Lower leg skin (tissue), 4 donors: ENCODE results near the gene GNAS. TPM values are rescaled to one million over a fixed set of nuclear protein-coding genes. Genes with fewer than 3 reads are reported as not detected.
A peak's percentile ranks its signal among the peaks of the same experiment; 100 is the strongest.

Source experiments
- DNase-seq, 2 donors: peaks; one replicate each; pipeline ENCODE4 v3.0.0-alpha.2; 2019; ENCODE audit warnings: low spot score in 2 of 2
- H3K4me3 ChIP-seq: fragments of 200-600 bp; sonication (generic); 2 replicates; pipeline ENCODE4 v1.5.1; 2017; ENCODE audit warnings: mild to moderate bottlenecking, low read depth; ENCODE audit not compliant: poor library complexity, severe bottlenecking
- POLR2A ChIP-seq, 2 donors: fragments of 450-650 bp; IDR thresholded peaks; one replicate each; pipeline ENCODE4 v1.6.1; 2016 to 2017; ENCODE audit warnings: antibody characterized with exemption in 2 of 2, mild to moderate bottlenecking in 1 of 2, moderate library complexity in 1 of 2
- WGBS, 2 donors: methylation state at CpG; one replicate each; pipeline ENCODE4 v1.1.5; 2018; 5-methylcytosine and 5-hydroxymethylcytosine counted together
- intact Hi-C: fragments of 100-400 bp; cut with DNase I; formaldehyde crosslinking; loops from one replicate; pipeline ENCODE4 v1.15.0; 2023; ENCODE audit warnings: low total_unique reads
- total RNA-seq, 4 donors: library from RNA; depleted of rRNA; stranded (reverse); fragments of >200 nt; gene quantifications; one replicate each; pipeline ENCODE4 v1.1.0, GENCODE V29; 2016
- TF ChIP-seq, protein P1 (sequence below), 3 donors: fragments of 450-650 bp; IDR thresholded peaks; one replicate each; pipeline ENCODE4 v1.5.1; 2016; ENCODE audit warnings: antibody characterized with exemption in 3 of 3, mild to moderate bottlenecking in 3 of 3, moderate library complexity in 2 of 3

The GNAS gene
- total RNA-seq, 4 donors from 2014 or later = 335 to 473 (median 391) TPM

DNA sequence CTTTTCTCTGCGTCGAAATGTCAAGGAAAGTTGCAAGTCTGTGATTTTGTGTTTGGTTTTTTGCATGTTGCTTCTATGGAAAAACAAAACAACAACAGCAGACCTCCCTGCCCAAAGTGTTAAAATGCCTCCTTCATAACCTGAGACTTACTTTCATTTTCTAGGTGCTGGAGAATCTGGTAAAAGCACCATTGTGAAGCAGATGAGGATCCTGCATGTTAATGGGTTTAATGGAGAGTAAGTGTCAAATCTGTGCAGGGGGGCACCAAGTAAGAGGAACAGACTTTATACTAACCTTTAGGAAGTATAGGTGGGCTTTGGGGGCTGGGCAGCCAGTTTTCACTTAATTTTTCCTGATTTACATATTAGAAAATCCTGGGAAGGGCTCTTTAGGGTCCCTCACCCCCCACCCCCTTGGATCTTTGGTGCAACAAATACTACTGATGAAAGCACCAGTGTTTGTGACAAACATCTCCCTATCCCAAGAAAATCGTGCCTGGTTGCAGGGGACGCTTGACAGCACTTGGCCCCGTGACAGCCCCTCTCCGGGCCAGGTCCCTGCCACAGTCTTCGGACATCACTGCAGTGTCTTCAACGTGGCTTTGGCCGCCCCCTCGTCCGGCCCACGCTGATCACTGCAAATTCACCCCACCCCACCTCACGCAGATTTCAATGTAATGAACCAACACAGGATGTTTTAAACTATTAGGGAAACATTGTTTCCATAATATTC, 43.1 kb downstream of the GNAS start:
- WGBS, 2 donors = 47 to 55% methylated on average over 13 of the region's 13 CpGs
- H3K4me3 ChIP-seq = peak overlapping the region; percentile 11
- TF ChIP-seq POLR2A (IDR thresholded peaks at IDR 0.05) = no peak
- TF ChIP-seq, protein P1, sequence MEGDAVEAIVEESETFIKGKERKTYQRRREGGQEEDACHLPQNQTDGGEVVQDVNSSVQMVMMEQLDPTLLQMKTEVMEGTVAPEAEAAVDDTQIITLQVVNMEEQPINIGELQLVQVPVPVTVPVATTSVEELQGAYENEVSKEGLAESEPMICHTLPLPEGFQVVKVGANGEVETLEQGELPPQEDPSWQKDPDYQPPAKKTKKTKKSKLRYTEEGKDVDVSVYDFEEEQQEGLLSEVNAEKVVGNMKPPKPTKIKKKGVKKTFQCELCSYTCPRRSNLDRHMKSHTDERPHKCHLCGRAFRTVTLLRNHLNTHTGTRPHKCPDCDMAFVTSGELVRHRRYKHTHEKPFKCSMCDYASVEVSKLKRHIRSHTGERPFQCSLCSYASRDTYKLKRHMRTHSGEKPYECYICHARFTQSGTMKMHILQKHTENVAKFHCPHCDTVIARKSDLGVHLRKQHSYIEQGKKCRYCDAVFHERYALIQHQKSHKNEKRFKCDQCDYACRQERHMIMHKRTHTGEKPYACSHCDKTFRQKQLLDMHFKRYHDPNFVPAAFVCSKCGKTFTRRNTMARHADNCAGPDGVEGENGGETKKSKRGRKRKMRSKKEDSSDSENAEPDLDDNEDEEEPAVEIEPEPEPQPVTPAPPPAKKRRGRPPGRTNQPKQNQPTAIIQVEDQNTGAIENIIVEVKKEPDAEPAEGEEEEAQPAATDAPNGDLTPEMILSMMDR (IDR thresholded peaks at IDR 0.05) = no peak
- DNase-seq = no peak
- intact Hi-C loops = no loop called here

DNA sequence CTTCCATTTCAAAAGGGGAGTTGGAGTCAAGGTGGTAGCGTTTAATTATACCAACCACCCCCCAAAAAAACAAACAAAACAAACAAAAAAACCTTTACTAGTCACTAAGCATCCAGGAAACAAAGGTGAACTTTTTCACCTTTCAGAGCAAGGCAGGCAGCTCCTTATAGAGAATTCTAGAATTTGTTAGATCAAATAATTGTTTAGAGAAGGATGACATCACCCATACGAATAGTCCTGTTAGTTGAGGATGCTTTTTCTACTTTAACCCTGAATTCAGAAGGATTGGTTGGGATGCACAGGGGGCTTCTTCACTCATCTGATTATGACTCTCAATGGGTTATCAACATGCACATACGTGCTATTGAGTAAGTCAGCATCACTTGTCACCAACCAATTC, 44.3 kb downstream of the GNAS start:
- H3K4me3 ChIP-seq = no peak overlapping the region
- no peak for DNase-seq
- intact Hi-C loops = no loop called here
- 58 to 71% methylated on average over 3 of the region's 3 CpGs for WGBS, 2 donors
- TF ChIP-seq POLR2A (IDR thresholded peaks at IDR 0.05) = no peak
- TF ChIP-seq, protein P1 (IDR thresholded peaks at IDR 0.05) = no peak

DNA sequence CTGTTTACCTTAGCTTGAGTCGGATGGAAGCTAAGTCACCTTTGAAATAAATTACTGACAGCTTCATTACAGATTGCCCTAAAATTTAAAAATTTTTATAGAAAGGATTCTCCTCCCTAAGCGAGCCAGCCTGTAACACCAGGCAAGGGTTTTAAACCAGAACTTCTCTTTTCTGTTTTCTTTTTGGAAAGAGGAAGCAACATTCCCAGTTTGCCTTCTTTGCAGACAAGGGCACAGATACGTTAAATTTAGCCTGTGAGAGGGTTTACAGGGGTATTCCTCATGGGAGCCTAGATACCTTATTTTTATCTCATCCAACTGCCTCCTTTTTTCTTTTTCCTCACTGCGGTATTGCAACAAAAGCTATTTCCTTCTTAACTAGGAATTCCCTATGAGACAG, 45.0 kb downstream of the GNAS start:
- TF ChIP-seq POLR2A (IDR thresholded peaks at IDR 0.05) = no peak
- TF ChIP-seq, protein P1 (IDR thresholded peaks at IDR 0.05) = no peak
- intact Hi-C loops = no loop called here
- 55 to 66% methylated on average over 4 of the region's 4 CpGs for WGBS, 2 donors
- H3K4me3 ChIP-seq = no peak overlapping the region
- no peak for DNase-seq

DNA sequence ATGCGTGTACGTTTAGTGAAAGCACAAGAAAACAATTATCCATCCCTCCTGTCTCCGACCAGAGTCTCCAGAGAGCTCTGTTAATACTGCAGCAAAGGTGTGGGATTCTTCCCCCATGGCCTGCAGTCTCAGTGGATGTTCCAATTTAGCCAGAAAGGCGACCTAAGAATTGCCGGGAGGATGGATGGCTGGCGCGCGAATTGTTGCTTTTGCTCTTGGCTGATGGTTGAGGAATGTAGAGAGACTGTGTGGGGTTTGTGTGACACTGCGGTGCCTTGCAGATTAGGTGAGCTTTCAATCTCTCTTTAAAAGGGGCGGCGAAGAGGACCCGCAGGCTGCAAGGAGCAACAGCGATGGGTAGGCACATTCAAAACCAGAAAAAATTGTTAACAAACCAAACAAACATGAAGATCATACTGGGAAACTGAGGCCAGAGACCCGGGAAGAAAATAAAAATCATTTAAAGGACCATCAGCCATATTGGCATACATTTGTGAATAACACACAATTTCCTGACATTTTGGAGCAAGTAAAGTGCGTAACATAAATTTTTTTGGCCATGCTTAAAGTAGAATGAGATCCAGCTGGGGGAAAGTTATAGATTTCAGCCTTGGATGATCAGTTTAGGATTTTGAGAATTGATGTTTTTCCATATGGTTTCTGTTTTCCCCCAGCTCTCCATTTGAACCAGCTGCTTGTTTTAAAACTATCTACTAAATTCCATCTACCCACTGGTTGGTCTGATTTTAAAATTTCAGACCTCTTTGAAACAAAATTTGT, 46.3 kb downstream of the GNAS start:
- intact Hi-C loops = no loop called here
- no peak for TF ChIP-seq POLR2A (IDR thresholded peaks at IDR 0.05)
- TF ChIP-seq, protein P1 (IDR thresholded peaks at IDR 0.05) = no peak
- no peak overlapping the region for H3K4me3 ChIP-seq
- no peak for DNase-seq
- WGBS, 2 donors = 74 to 77% methylated on average over 15 of the region's 15 CpGs

DNA sequence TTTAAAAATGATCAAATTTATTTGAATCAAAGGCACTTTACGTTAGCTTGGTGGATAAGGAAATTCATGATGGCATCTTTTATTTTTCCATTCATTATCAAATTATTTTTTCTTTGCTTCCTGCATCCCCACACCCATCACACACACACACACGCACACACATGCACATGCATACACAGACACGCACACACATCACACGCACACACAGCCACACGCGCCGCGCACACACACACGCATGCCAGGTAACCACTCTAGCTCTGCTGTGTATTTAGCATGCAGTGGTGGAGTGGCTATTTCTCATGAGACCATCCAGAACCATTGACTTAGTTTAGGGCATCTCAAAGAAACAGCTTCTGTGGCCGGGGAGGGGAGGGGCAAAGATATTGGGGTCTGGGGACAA, 47.0 kb downstream of the GNAS start:
- intact Hi-C loops = no loop called here

More for the DNA sequence above, 47.0 kb downstream of the GNAS start:
- 81 to 83% methylated on average over 10 of the region's 10 CpGs for WGBS, 2 donors
- no peak for DNase-seq
- TF ChIP-seq, protein P1 (IDR thresholded peaks at IDR 0.05) = no peak
- H3K4me3 ChIP-seq = no peak overlapping the region
